Heart left ventricle (tissue), 13 donors: ENCODE data around the gene CAMKK2.

Experiments
- CTCF ChIP-seq, 12 donors: fragments of 200-600 bp; sonication (generic) in 4 of 12; IDR thresholded peaks; one replicate each; pipeline versions ENCODE4 v1.5.0 to v1.8.0; 2018 to 2022; ENCODE audit warnings: antibody characterized with exemption in 12 of 12, mild to moderate bottlenecking in 5 of 12
- POLR2A ChIP-seq, 2 donors: fragments of 450-650 bp; IDR thresholded peaks; one replicate each; pipeline ENCODE4 v1.6.1; 2017; ENCODE audit warnings: antibody characterized with exemption in 2 of 2, mild to moderate bottlenecking in 2 of 2, moderate library complexity in 2 of 2
- donor health status: ischemic (EF 13 %, LVEDD 7.1; RV severe dilation, severe dysfunction).
- donor health status: DM: no; HTN: yes; CAD: no.
- donor health status: DM: no; HTN: no; CAD: no.
- donor health status: ischemic (EF 25% LVEDD 6.9; RV normal size, moderate dysfunction).
- donor health status: ischemic (EF 25% LVEDD 5.7; RV mildly dilated, moderate dysfunction).
- donor health status: ischemic (EF 35%, LVEDD 5.7; RV mildly dilated, moderate dysfunction).
- donor health status: nonischemic (EF 11% LVEDD 7.7; RV severe dilation, severe dysfunction).
- donor health status: DM: yes; HTN: yes; CAD: no.
- donor health status: PGD.
- donor health status: ischemic (EF 29% LVEDD 5.4; RV normal size, mild dysfunction).
- donor health status: nonischemic (EF 23%, LVEDD 6.1; RV moderate dilation, normal function).

GRCh38 chr12:121274036-121274763 is 22.3 kb downstream of the CAMKK2 start:
- no peak for TF ChIP-seq CTCF (IDR thresholded peaks at IDR 0.05)
- no peak for TF ChIP-seq POLR2A (IDR thresholded peaks at IDR 0.05)
